Psoas muscle (tissue), 8 donors: ENCODE results near the gene TLK2. TPM values are rescaled to one million over a fixed set of nuclear protein-coding genes. Genes with fewer than 3 reads are reported as not detected.

Experiments
- ATAC-seq, 4 donors: fragments of 200-7000 bp; cut with Tn5 transposase; one replicate each; pipeline ENCODE4 v1.9.1; 2020; ENCODE audit warnings: moderate library complexity in 3 of 4, mild to moderate bottlenecking in 2 of 4
- DNase-seq, 2 donors: peaks; one replicate each; pipeline ENCODE4 v3.0.0-alpha.2; 2020
- H3K27ac ChIP-seq: fragments of 200-600 bp; one replicate; pipeline ENCODE4 v1.8.0; 2022
- H3K27me3 ChIP-seq, 3 donors: fragments of 200-600 bp in 1 of 3; one replicate each; pipeline versions ENCODE4 v1.6.1 to v1.8.0; 2013 to 2022; ENCODE audit warnings: low read length in 2 of 3, mild to moderate bottlenecking in 2 of 3, moderate library complexity in 1 of 3; ENCODE audit not compliant: insufficient read depth in 3 of 3
- H3K36me3 ChIP-seq, 2 donors: fragments of 200-600 bp in 1 of 2; one replicate each; pipeline versions ENCODE4 v1.6.1 to v1.8.0; 2013 to 2022; ENCODE audit warnings: low read depth in 1 of 2, mild to moderate bottlenecking in 1 of 2, moderate library complexity in 1 of 2; ENCODE audit not compliant: insufficient read depth in 1 of 2
- H3K4me1 ChIP-seq: fragments of 200-600 bp; one replicate; pipeline ENCODE4 v1.8.0; 2022
- H3K4me3 ChIP-seq: fragments of 200-600 bp; one replicate; pipeline ENCODE4 v1.8.0; 2022; ENCODE audit warnings: mild to moderate bottlenecking
- H3K9me3 ChIP-seq: fragments of 200-600 bp; one replicate; pipeline ENCODE4 v1.8.0; 2022
- WGBS, 3 donors: extraction: QIAGEN DNeasy Blood & Tissue Kit; methylation state at CpG; one replicate each; pipeline versions ENCODE4 v1.1.6 to v1.1.7; 2013; 5-methylcytosine and 5-hydroxymethylcytosine counted together
- intact Hi-C, 2 donors: fragments of 100-400 bp; cut with DNase I; formaldehyde crosslinking; loops; one replicate each; pipeline versions ENCODE4 v1.11.0 to v1.14.2; 2022
- polyA plus RNA-seq, 3 donors: library from polyadenylated mRNA; stranded (reverse); fragments of 200-250 nt; gene quantifications; one replicate each; pipeline ENCODE4 v1.2.3, GENCODE V29; 2013
- total RNA-seq, 4 donors: library from RNA; stranded (reverse); fragmentation: NEBNext Ultra II Directional in 2 of 4; extraction: Animal tissue kit (Norgen Biotek cat#: 25700) in 2 of 4; gene quantifications; one replicate each; pipeline versions ENCODE4 v1.2.1 to v1.2.4, GENCODE V29; 2021 to 2023
- TF ChIP-seq, protein P1 (sequence below): fragments of 200-600 bp; IDR thresholded peaks from one replicate; pipeline ENCODE4 v1.8.0; 2022; ENCODE audit warnings: antibody characterized with exemption
- donor health status: healthy with polysubstance abuse.
- donor health status: DM: no; HTN: no; CAD: no; lungs with moderate emphysema.
- donor health status: Bipolar disorder and iron deficiency.
- donor health status: healthy.
- donor health status: DM: yes; HTN: yes; CAD: no.
- donor health status: DM: no; HTN: no; CAD: no.
- donor health status: DM: no; HTN: no; CAD: no.
- donor health status: DM: yes; HTN: yes; CAD: no.

Gene TLK2
- total and polyA plus RNA-seq, 7 donors = 23.1 to 51.9 (median 40.2) TPM

- DNase-seq (no peak), ATAC-seq (no peak)
- Histone ChIP-seq H3K27ac (no peak overlapping the region), H3K27me3 (no peaks in the 10 kb centered on the region), H3K4me1 (no peaks in the 10 kb centered on the region), H3K9me3 (no peaks in the 10 kb centered on the region), H3K36me3 (peaks cover 10 to 70% of the 10 kb centered on the region in 2 donors), H3K4me3 (no peak overlapping the region)
- intact Hi-C loops = no loop called here
- TF ChIP-seq, protein P1, sequence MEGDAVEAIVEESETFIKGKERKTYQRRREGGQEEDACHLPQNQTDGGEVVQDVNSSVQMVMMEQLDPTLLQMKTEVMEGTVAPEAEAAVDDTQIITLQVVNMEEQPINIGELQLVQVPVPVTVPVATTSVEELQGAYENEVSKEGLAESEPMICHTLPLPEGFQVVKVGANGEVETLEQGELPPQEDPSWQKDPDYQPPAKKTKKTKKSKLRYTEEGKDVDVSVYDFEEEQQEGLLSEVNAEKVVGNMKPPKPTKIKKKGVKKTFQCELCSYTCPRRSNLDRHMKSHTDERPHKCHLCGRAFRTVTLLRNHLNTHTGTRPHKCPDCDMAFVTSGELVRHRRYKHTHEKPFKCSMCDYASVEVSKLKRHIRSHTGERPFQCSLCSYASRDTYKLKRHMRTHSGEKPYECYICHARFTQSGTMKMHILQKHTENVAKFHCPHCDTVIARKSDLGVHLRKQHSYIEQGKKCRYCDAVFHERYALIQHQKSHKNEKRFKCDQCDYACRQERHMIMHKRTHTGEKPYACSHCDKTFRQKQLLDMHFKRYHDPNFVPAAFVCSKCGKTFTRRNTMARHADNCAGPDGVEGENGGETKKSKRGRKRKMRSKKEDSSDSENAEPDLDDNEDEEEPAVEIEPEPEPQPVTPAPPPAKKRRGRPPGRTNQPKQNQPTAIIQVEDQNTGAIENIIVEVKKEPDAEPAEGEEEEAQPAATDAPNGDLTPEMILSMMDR = no peak
- WGBS, 3 donors = 72 to 80% (median 73%) methylated on average over 2 of the region's 2 CpGs
These were observed 118.0 kb downstream of the TLK2 start for GRCh38 chr17:62596662-62597061.

GRCh38 chr17:62597150-62597549 is 118.5 kb downstream of the TLK2 start:
- Histone ChIP-seq H3K4me3 (no peak overlapping the region), H3K36me3 (peaks cover 10 to 74% of the 10 kb centered on the region in 2 donors), H3K4me1 (no peaks in the 10 kb centered on the region), H3K27me3 (no peaks in the 10 kb centered on the region), H3K27ac (no peak overlapping the region), H3K9me3 (no peaks in the 10 kb centered on the region)
- ATAC-seq = no peak
- TF ChIP-seq, protein P1 = no peak
- no peak for DNase-seq
- intact Hi-C loops = no loop called here
- WGBS, 3 donors = 90 to 100% (median 98%) methylated on average over 2 of the region's 2 CpGs

DNA sequence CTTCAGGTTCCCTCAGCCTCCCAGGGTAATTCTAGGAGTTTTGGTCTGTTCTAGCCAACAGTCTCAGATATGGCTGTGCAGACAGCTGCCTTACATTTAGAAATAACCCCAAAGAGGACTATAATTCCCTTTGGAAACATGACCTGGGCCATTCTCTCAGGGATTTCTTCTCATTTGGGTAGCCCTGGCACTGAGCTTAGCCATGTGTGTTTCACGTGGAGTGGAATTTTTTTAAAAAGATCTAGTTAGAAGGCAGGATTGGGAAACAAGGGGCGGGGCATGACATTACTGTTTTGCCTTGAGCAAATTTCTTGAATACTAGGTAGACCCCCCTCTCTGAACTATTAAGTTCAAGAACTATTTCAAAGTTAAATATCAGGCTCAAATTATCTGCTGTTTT is 119.3 kb downstream of the TLK2 start:
- intact Hi-C loops = no loop called here
- H3K27ac ChIP-seq = no peak overlapping the region
- H3K27me3 ChIP-seq = no peaks in the 10 kb centered on the region
- no peaks in the 10 kb centered on the region for H3K4me1 ChIP-seq
- DNase-seq (peak; percentile 46 to 62), ATAC-seq (peak in 2 of 4 donors; percentile 19 to 54)
- H3K4me3 ChIP-seq = no peak overlapping the region
- H3K9me3 ChIP-seq = no peaks in the 10 kb centered on the region
- TF ChIP-seq, protein P1 = no peak
- WGBS, 3 donors = 67 to 88% (median 73%) methylated on average over 2 of the region's 2 CpGs
- peaks cover 10 to 74% of the 10 kb centered on the region in 2 donors for H3K36me3 ChIP-seq

- DNase-seq (no peak), ATAC-seq (no peak)
- TF ChIP-seq, protein P1 = no peak
- intact Hi-C loops = no loop called here
- WGBS, 3 donors = 90 to 94% (median 91%) methylated on average over 6 of the region's 6 CpGs
- H3K4me3 ChIP-seq = no peak overlapping the region
- H3K27ac ChIP-seq = no peak overlapping the region
- H3K4me1 ChIP-seq = no peaks in the 10 kb centered on the region
- no peaks in the 10 kb centered on the region for H3K27me3 ChIP-seq
- peaks cover 10 to 86% of the 10 kb centered on the region in 2 donors for H3K36me3 ChIP-seq
- no peaks in the 10 kb centered on the region for H3K9me3 ChIP-seq
These were observed 121.5 kb downstream of the TLK2 start for GRCh38 chr17:62599964-62600657.

- intact Hi-C loops = no loop called here
- TF ChIP-seq, protein P1 = no peak
- DNase-seq (no peak), ATAC-seq (no peak)
- Histone ChIP-seq H3K4me3 (no peak overlapping the region), H3K36me3 (peaks cover 10 to 88% of the 10 kb centered on the region in 2 donors), H3K27ac (no peak overlapping the region), H3K4me1 (no peaks in the 10 kb centered on the region), H3K27me3 (no peaks in the 10 kb centered on the region), H3K9me3 (no peaks in the 10 kb centered on the region)
- WGBS, 3 donors = 60 to 69% (median 68%) methylated on average over 1 of the region's 1 CpG
These were observed 122.2 kb downstream of the TLK2 start for GRCh38 chr17:62600805-62601204.
